Body of pancreas (tissue), 4 donors: ENCODE data around the gene AGAP4. TPM values are rescaled to one million over a fixed set of nuclear protein-coding genes. Genes with fewer than 3 reads are reported as not detected.
"Not testable (repeated sequence)": the region's sequence is repeated elsewhere in the genome, so short reads cannot be mapped to it uniquely, and the experiment has no call there.

Experiments
- ATAC-seq: fragments of 150-250 bp; one replicate; pipeline ENCODE4 v1.9.1; 2016
- DNase-seq, 4 donors: peaks; one replicate each; pipeline ENCODE4 v3.0.0-alpha.2; 2019
- H3K27ac ChIP-seq, 4 donors: fragments of 200-600 bp; sonication (generic); 1 replicate in 3 of 4; 2 replicates in 1 of 4; pipeline versions ENCODE4 v1.5.1 to v1.6.1; 2016 to 2019; ENCODE audit warnings: mild to moderate bottlenecking in 1 of 4, mixed read lengths in 1 of 4, moderate library complexity in 1 of 4
- H3K27me3 ChIP-seq, 2 donors: fragments of 200-600 bp; sonication (generic); one replicate each; pipeline ENCODE4 v1.6.0; 2016; ENCODE audit warnings: mild to moderate bottlenecking in 1 of 2
- H3K36me3 ChIP-seq, 2 donors: fragments of 200-600 bp; sonication (generic); replicated peaks in 1 of 2; 2 replicates each; pipeline ENCODE4 v1.5.1; 2016; ENCODE audit warnings: low read depth in 2 of 2; ENCODE audit not compliant: insufficient read depth in 1 of 2
- H3K4me1 ChIP-seq: fragments of 200-600 bp; sonication (generic); one replicate; pipeline ENCODE4 v1.6.0; 2016
- H3K4me3 ChIP-seq, 2 donors: fragments of 200-600 bp; sonication (generic); 1 replicate in 1 of 2; 2 replicates in 1 of 2; pipeline ENCODE4 v1.5.1; 2016 to 2019
- H3K9me3 ChIP-seq, 3 donors: fragments of 200-600 bp; sonication (generic); 1 replicate in 2 of 3; 2 replicates in 1 of 3; pipeline ENCODE4 v1.5.1; 2016
- WGBS, 2 donors: methylation state at CpG; one replicate each; pipeline ENCODE4 v1.1.5; 2017; 5-methylcytosine and 5-hydroxymethylcytosine counted together
- intact Hi-C: fragments of 100-400 bp; cut with DNase I; formaldehyde crosslinking; loops from one replicate; pipeline ENCODE4 v1.15.1; 2023
- total RNA-seq, 2 donors: library from RNA; depleted of rRNA; stranded (reverse); fragments of >200 nt; gene quantifications; one replicate each; pipeline ENCODE4 v1.1.0, GENCODE V29; 2016

AGAP4 gene
- total RNA-seq = 10 to 100 TPM in 1 of 2 donors, 1 to 10 TPM in 1; 6.0 to 76.1 TPM

DNA sequence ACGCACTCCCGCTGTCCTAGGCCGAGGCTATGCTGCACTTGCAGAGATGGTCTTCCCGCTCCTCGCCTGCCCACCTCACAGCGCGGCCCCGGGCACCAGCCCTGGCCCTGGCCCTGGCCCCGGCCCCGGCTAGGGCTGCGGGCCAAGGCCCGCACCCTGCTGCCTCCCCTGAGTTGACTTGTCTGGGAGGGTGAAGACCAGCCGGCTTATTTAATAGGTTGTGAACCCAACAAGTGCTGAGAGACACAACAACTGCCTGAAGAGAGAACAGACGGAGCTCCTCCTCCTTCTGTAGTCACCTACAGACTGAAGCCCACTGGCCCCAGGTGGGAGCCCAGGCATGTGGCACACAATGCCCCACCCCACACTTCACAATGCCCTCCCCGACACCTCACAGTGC, at the start of gene AGAP4:
Gene AGAP4 (minus strand): TSS at position 101 of the 400 bp plus-strand sequence. CDS start 153 bp downstream, outside the sequence.
- no CpG with 5 or more reads among the region's 15 CpGs for WGBS, 2 donors
- H3K4me1 ChIP-seq, H3K36me3 ChIP-seq, H3K27me3 ChIP-seq, DNase-seq, ATAC-seq, H3K4me3 ChIP-seq, H3K27ac ChIP-seq, H3K9me3 ChIP-seq, intact Hi-C loops: not testable (repeated sequence)

DNA sequence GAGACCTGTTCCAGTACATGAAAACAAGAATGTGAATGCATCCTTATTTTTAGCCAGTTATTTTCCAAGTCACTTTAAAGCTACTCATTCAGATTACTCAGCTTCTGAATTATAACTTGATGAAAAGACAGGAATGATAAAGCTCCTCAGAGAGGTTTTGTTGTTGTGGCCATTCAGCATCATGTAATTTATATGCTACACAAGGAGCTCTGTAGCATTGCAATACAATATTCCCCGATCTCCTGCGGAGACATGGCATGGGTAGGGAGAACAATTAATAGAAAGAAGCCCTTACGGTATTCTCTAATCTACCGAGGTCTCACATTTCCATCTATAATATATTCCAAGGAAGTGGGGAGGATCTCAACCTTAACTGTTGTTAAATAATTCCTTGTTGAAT, 43.4 kb upstream of the AGAP4 start:
- H3K27ac ChIP-seq, H3K4me3 ChIP-seq, H3K9me3 ChIP-seq, intact Hi-C loops, ATAC-seq, DNase-seq, H3K4me1 ChIP-seq, H3K36me3 ChIP-seq, H3K27me3 ChIP-seq: not testable (repeated sequence)
- WGBS, 2 donors = 94 to 100% methylated on average over 1 to 4 of the region's 4 CpGs

DNA sequence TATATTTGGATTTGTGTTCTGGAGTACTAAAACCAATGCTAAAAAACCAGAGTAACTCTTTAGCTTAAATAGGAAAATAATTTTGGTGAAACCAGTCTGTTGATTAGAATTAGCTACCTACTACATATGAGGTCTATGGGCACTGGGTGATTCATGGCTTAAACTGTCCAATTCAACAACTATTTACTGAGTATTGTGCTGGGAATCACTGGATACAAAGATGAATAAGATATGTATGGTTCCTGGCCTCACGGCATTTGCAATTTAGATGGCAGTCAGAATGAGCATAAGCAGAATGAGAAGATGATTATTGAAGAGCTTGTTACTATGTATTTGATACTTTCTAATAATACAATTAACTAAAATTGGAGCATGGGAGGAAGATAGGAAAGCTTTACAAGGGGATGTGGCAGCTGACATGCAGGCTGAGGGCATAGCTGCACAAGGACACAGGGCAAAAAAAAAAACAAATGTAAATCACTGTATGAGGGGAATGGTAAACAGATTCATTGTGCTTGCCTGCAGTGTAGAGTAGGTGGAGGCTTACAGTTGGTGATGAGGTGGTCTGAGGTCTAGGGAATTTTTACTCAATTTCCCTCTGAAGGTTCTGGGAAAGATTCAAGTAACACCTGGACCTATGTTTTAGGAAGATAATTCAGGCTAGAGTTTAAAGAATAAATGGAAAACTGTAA, 42.4 kb upstream of the AGAP4 start:
- H3K27me3 ChIP-seq, H3K36me3 ChIP-seq, H3K4me1 ChIP-seq, intact Hi-C loops, H3K27ac ChIP-seq, H3K4me3 ChIP-seq, H3K9me3 ChIP-seq, DNase-seq, ATAC-seq: not testable (repeated sequence)
- WGBS, 2 donors = 81 to 100% methylated on average over 1 of the region's 1 CpG

DNA sequence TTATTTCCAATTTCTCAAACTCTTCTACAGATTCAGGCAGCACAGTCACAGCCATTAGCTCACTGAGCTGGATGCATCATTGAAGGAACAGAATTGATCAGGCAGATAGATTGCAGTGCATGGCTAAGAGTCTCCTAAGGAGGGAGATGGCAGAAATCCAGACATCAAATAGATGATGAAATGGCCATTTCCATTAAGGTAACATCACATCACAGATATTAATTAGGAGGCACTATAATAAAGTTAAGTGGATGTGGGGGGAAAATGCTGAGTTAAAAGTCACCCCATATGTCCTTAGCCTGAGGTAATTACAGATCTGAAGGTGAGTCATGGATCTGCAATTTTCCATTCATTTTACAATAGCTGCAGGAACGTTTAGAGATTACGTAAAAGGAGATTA, 35.6 kb upstream of the AGAP4 start:
- ATAC-seq, intact Hi-C loops, H3K9me3 ChIP-seq, H3K4me1 ChIP-seq, H3K27me3 ChIP-seq, H3K4me3 ChIP-seq, H3K27ac ChIP-seq, H3K36me3 ChIP-seq, DNase-seq: not testable (repeated sequence)
- WGBS, 2 donors = 0 to 40% methylated on average over 1 of the region's 2 CpGs

DNA sequence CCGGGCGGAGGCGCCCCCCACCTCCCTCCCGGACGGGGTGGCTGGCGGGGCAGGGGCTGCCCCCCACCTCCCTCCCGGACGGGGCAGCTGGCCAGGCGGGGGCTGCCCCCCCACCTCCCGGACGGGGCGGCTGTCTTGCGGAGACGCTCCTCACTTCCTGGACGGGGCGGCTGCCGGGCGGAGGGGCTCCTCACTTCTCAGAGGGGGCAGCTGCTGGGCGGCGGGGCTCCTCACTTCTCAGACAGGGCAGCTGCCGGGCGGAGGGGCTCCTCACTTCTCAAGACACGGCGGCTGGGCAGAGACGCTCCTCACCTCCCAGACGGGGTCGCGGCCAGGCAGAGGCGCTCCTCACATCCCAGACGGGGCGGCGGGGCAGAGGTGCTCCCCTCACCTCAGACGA, 18.1 kb upstream of the AGAP4 start:
- ATAC-seq, H3K4me3 ChIP-seq, H3K36me3 ChIP-seq, H3K4me1 ChIP-seq, H3K27me3 ChIP-seq, DNase-seq, intact Hi-C loops, H3K27ac ChIP-seq, H3K9me3 ChIP-seq: not testable (repeated sequence)
- WGBS, 2 donors = 97 to 100% methylated on average over 2 to 19 of the region's 33 CpGs

DNA sequence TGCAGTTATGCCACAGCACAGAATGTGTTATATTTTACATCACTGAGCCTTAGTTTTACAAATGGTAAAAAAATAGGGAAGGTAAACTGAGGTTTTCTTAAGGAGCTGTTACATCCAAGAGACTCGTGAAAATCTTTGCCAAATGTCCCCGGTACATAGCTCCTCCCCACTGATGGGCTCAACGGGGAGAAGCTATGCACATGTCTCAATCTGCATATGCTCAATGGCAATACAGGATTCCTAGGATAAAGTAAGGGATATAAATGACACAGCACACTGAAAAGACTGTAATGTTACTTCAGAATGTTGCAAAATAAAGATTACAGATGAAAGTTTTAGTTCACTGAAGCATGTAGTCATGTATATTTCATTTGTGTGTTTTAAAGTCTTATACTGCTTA, 17.0 kb upstream of the AGAP4 start:
- intact Hi-C loops = not testable (repeated sequence)

DNA sequence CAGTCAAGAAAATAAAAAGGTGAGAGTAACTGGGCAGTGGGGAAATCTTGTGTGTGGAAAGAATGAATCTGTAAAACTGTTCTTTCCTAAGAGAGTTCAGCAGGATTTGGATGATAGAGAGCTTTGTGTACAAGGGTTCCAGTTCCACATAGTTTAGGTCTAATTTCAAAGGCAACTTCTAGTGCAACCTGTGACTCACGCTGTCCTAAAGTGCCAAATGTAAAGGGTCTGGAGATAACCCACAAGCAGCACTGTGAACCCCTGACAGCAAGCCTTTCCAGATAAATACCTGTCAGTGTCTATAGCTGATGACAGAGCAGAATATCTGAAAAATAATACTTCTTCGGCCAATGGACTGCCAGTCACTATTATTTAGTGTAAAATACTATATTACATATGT, 16.3 kb upstream of the AGAP4 start:
- H3K9me3 ChIP-seq, H3K27me3 ChIP-seq, intact Hi-C loops, DNase-seq, H3K27ac ChIP-seq, H3K36me3 ChIP-seq, ATAC-seq, H3K4me3 ChIP-seq, H3K4me1 ChIP-seq: not testable (repeated sequence)
- 90 to 93% methylated on average over 2 of the region's 2 CpGs for WGBS, 2 donors

More for the DNA sequence above, 17.0 kb upstream of the AGAP4 start:
- H3K4me3 ChIP-seq, DNase-seq, H3K36me3 ChIP-seq, ATAC-seq, H3K27me3 ChIP-seq, H3K9me3 ChIP-seq, H3K27ac ChIP-seq, H3K4me1 ChIP-seq: not testable (repeated sequence)
- WGBS, 2 donors = 88% methylated on average over 3 of the region's 3 CpGs; no CpG with 5 or more reads in 1 of the 2 donors

DNA sequence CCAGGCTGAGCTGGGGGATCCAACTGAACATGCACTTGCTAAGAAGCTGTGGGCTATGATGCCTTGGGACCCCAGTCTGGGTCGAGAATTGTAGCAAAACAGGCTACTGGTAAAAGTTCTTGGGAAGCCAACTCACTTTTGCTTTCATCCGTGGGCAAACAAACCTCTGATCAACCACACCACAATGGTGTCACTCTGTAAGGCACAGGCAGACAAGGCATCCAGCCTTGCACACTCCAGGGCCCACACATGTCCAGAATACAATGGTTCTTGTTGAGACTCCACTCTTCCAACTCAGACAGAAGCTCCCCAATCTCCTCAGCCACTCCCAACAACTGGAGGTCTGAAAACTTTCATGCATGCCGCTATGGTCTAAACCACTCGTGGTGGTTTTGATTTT, 10.6 kb upstream of the AGAP4 start:
- intact Hi-C loops, DNase-seq, ATAC-seq, H3K27ac ChIP-seq, H3K4me1 ChIP-seq, H3K36me3 ChIP-seq, H3K9me3 ChIP-seq, H3K4me3 ChIP-seq, H3K27me3 ChIP-seq: not testable (repeated sequence)
- WGBS, 2 donors = 89 to 92% methylated on average over 2 to 4 of the region's 4 CpGs

DNA sequence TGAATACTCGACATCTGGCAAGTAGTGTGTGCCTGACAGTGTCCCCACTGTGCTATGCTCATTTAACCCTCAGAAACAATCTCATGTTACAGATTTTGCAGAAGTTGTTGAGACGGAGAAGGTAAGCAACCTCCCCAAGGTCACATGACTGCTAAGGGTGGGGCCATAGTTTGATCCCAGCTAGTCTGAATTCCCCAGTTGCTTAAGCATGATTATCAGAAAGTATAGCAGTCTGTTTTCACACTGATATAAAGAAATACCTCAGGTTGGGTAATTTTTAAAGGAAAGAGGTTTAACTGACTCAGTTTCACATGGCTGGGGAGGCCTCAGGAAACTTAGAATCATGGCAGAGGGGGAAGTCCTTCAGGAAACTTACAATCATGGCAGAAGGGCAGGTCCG, 1.2 kb upstream of the AGAP4 start:
- H3K9me3 ChIP-seq, H3K27me3 ChIP-seq, H3K4me3 ChIP-seq, H3K36me3 ChIP-seq, H3K4me1 ChIP-seq, ATAC-seq, H3K27ac ChIP-seq, DNase-seq, intact Hi-C loops: not testable (repeated sequence)
- 70% methylated on average over 3 of the region's 3 CpGs; no CpG with 5 or more reads in 1 of the 2 donors for WGBS, 2 donors

DNA sequence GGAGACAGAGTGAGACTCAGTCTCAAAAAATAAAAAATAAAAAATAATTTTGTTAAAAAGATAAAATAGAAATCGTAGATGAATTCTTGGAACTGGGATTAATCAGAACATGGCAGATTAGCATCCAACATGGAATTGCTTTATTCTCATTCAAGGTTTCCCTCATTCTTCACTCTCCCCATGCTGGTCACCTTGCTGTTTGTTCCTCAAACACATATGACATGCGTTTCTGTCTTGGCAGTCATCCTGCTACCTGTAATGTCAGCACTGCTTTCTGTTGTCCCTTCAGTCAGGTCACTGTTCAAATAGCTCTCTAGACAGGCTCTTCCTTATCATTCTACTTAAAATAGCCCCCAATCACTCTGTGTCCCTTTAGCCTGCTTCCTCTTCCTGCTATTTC, 24.4 kb downstream of the AGAP4 start:
- H3K4me1 ChIP-seq, H3K27me3 ChIP-seq, H3K9me3 ChIP-seq, H3K4me3 ChIP-seq, H3K27ac ChIP-seq, H3K36me3 ChIP-seq, ATAC-seq, DNase-seq, intact Hi-C loops: not testable (repeated sequence)
- 38 to 44% methylated on average over 1 to 2 of the region's 2 CpGs for WGBS, 2 donors

DNA sequence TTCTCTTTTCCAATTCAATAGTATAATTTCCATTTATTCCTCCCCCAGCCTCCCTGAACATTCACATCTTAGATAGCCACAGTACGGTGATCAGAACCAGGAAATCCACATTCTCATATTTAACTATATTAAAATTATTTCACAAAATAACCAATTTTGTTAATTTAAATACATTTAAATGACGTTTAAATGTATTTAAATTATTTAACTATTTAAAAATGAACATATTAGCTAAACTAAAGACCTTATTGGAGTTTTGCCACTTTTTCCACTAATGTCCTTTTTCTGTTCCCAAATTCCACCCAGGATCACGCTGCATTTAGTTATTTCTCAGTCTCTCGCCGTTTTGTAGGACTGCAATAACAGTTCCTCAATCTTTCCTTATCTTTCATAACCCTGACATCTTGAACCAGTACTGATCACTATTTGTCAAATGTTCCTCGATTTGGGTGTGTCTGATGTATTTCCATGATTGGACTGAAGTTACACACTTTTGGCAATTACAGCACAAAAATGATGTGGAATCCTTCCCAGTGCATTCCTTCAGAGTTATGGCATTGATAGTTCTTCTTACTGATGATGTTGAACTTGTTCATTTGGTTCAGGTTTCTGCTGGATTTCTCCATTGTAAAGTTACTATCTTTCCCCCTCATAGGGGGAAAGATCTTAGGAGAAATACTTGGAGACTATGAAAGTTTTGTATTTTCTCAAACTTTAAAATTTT, 27.0 kb downstream of the AGAP4 start:
- H3K4me1 ChIP-seq, ATAC-seq, H3K36me3 ChIP-seq, H3K27me3 ChIP-seq, H3K27ac ChIP-seq, H3K9me3 ChIP-seq, DNase-seq, intact Hi-C loops, H3K4me3 ChIP-seq: not testable (repeated sequence)
- WGBS, 2 donors = 54 to 67% methylated on average over 6 of the region's 6 CpGs
